GM19023 (cell line): ENCODE results near the gene PIBF1.
"Not testable (repeated sequence)": the region's sequence is repeated elsewhere in the genome, so short reads cannot be mapped to it uniquely, and the experiment has no call there.

Experiments used
- ATAC-seq: cut with Tn5 transposase; IDR thresholded peaks from one replicate; pipeline ENCODE4 v1.9.1; 2021; ENCODE audit warnings: mild to moderate bottlenecking, moderate library complexity; ENCODE audit not compliant: unreplicated experiment

The PIBF1 gene

GRCh38 chr13:72891423-72891822 lies 109.5 kb downstream of the PIBF1 start:
- ATAC-seq: no peak

DNA sequence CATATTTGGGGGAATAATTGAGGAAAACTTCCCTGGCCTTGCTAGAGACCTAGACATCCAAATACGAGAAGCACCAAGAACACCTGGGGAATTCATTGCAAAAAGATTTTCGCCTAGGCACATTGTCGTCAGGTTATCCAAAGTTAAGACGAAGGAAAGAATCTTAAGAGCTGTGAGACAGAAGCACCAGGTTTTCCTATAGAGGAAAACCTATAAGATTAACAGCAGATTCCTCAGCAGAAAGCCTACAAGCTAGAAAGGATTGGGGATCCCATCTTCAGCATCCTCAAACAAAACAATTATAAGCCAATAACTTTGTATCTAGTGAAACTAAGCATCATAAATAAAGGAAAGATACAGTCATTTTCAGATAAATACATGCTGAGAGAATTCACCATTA lies 114.9 kb downstream of the PIBF1 start:
- no peak for ATAC-seq

- ATAC-seq: not testable (repeated sequence)
Observed at GRCh38 chr13:72901546-72901945, 119.6 kb downstream of the PIBF1 start.

- no peak for ATAC-seq
Observed at GRCh38 chr13:72908416-72908815, 126.5 kb downstream of the PIBF1 start.

- no peak for ATAC-seq
Observed at GRCh38 chr13:72911981-72912380, 130.0 kb downstream of the PIBF1 start.

- no peak for ATAC-seq
Observed at GRCh38 chr13:72920097-72920496, 138.2 kb downstream of the PIBF1 start.

GRCh38 chr13:72931311-72931710 lies 149.4 kb downstream of the PIBF1 start:
- ATAC-seq: no peak

DNA sequence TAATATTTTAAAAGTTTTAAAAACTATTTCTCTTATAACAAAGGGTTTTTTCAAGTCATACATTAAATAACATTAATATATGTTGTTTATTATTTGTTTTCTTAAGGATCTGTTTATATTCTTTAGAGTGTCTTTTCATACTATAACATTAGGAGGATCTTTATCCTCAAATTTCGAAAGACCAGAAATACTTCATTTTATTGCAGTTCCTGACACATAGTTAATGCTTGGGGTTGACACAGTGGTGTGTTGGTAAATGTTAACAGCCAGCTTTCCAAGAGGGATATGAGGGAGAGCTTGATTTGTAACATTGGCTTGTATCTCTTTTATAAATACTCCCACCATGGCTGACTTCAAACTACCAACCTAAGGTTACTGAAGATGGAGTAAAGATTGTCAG lies 150.3 kb downstream of the PIBF1 start:
- ATAC-seq: no peak

- ATAC-seq: not testable (repeated sequence)
Observed at GRCh38 chr13:72946267-72946666, 164.3 kb downstream of the PIBF1 start.

GRCh38 chr13:72952529-72953141 lies 170.7 kb downstream of the PIBF1 start:
- no peak for ATAC-seq

- ATAC-seq: no peak
Observed at GRCh38 chr13:72953391-72953965, 171.5 kb downstream of the PIBF1 start.

DNA sequence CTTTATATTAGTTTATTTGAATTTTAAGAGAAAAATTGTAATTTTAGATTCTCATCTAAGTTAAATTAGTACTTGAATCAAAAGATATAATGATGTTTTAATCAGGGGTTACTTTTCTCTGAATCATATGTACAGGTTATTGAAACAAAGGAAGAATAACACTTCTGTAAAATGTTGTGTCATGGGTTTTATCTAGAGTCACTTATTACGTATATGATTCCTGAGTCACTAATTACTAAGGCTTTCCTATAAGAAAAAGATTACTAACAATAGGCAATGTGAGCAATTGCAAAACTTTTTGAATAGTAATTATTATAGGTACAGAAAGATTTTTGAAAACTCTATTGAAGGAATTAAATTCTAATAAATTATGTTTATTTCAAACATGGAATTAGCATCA lies 177.7 kb downstream of the PIBF1 start:
- ATAC-seq: no peak

- no peak for ATAC-seq
Observed at GRCh38 chr13:72960114-72960513, 178.2 kb downstream of the PIBF1 start.

DNA sequence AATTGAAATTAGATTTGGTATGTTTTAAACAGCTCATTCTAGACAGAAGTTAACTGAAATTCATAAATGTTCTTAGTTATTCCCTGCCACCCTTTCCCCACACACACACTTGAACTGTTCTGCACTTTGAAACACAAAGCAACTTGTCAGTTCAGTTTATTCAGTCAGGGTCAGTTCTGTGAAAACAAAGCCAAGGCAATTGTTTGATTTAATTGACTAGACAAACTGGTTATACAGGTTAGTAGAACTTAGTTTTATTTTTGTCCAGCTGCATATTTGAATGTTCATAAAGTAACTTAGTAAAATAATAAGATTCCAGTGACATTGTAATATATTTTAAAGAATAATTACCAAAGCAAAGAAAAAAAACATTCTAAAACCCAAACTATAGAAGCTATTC lies 178.6 kb downstream of the PIBF1 start:
- no peak for ATAC-seq

DNA sequence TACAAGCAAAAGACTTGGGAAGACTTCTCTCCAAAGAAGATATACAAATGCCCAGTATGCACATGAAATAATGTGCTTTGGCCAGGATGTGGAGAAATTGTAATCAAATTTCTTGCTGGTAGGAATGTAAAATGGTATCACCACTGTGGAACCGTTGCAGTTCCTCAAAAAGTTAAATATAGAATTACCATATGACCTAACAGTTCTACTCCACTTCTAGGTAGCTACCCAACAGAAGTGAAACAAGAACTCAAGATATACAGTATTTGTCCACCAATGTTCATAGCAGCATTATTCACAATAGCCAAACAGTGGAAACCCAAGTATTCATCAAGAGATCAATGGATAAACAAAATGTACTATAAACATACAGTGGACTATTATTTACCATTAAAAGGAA lies 181.8 kb downstream of the PIBF1 start:
- ATAC-seq: no peak

DNA sequence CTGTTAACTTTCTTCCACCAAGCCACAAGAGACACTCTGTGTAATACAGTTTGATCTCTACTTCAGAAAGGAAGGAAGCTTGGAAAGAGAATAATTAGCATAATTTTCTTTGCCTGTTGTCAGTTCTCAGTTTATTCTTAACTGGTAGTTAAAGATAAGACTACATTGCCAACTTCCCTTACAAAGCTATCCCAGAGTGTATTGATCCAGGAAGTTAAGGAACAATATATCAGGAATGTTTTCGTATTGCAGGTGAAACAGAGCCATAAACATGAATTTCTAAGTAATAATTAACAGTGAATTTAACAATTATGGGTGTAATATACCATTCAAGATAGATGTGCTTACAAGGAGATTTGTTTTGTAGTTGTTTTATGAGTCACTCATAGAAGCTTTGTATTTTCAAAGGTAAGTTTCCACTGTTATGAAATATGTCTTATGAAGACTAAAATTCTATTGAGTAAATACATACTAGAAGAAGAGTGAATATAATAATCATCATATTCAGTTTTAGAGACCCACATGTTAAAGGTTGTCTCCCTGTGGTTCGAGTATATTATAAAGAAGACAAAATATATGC lies 188.5 kb downstream of the PIBF1 start:
- ATAC-seq: no peak

DNA sequence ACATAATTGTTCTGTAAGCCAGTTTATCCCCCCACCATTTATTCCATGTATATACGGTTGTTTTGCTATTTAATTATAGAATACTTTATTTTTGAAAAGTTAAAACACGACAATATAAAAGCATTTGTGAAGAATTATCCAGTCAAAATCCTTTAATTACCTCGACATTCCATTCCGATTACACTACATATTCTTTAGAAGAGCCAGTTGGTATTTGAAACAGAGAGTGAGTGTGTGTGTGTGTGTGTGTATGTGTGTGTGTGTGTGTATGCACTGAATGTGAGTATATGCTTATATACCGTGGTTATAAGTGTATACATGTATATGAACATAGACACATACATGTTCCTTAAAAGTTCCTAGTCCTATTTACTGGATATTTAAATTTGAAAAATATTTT lies 189.0 kb downstream of the PIBF1 start:
- ATAC-seq: no peak

DNA sequence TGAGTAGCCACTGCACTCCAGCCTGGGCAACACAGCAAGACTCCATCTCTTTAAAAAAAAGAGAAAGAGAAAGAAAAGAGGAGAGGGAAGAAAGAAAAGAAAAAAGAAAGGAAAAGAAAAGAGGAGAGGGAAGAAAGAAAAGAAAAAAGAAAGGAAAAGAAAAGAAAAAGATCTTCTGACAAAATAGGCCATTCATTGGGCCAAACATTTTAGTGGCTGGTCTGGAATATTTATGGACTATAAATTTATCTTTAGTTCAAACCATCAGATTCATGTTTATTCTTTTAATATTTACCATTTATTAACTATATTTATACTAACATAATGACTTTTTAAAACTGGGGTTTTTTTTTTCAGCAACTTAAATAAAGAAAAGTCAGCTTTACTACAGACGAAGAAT lies 191.3 kb downstream of the PIBF1 start:
- ATAC-seq: no peak

GRCh38 chr13:72983085-72983768 lies 201.3 kb downstream of the PIBF1 start:
- no peak for ATAC-seq

DNA sequence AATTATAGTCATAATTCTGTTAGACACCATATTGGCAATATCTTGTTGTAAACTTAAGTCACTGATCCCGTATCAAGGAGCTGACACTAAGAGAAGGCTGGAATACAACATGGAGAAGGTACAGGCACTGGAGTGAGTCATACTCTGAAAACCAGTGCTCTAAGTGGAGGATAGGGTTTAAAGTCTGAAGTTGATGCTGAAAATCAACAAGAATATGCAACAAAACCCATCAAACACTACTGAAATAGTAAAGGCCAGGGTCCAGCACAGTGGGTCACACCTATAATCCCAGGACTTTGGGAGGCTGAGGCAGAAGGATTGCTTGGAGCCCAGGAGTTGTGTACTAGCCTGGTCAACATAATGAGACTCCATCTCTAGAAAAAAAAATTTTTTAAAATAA lies 203.7 kb downstream of the PIBF1 start:
- no peak for ATAC-seq

GRCh38 chr13:72986197-72986596 lies 204.3 kb downstream of the PIBF1 start:
- ATAC-seq: no peak

GRCh38 chr13:72990953-72991352 lies 209.0 kb downstream of the PIBF1 start:
- ATAC-seq: no peak
